Measurements from ENCODE around the gene NEU4.

The NEU4 gene

GRCh38 chr2:241853651-241854341 is 44.8 kb downstream of the NEU4 start:
- DNase-seq = no peak

- DNase-seq = no peak
These were observed 45.6 kb downstream of the NEU4 start for GRCh38 chr2:241854342-241855244.

GRCh38 chr2:241855245-241855887 is 46.4 kb downstream of the NEU4 start:
- no peak for DNase-seq

GRCh38 chr2:241855888-241856422 is 47.0 kb downstream of the NEU4 start:
- DNase-seq = no peak

GRCh38 chr2:241857041-241857541 is 48.1 kb downstream of the NEU4 start:
- DNase-seq = no peak

GRCh38 chr2:241857572-241858121 is 48.7 kb downstream of the NEU4 start:
- DNase-seq = no peak

- DNase-seq = peak; percentile 51
These were observed 49.4 kb downstream of the NEU4 start, which contains the start of gene PDCD1 for GRCh38 chr2:241858206-241859016. Gene PDCD1 (minus strand): TSS chr2:241858894. CDS start chr2:241858838, 56 bp downstream.

- no peak for DNase-seq
These were observed 50.0 kb downstream of the NEU4 start for GRCh38 chr2:241859017-241859435.

- DNase-seq = no peak
These were observed 50.6 kb downstream of the NEU4 start for GRCh38 chr2:241859436-241860183.

- DNase-seq = no peak
These were observed 51.4 kb downstream of the NEU4 start for GRCh38 chr2:241860184-241861078.

GRCh38 chr2:241861264-241861663 is 52.3 kb downstream of the NEU4 start:
- no peak for DNase-seq

- DNase-seq = no peak
These were observed 53.1 kb downstream of the NEU4 start for GRCh38 chr2:241862093-241862492.

GRCh38 chr2:241862775-241863535 is 54.0 kb downstream of the NEU4 start:
- DNase-seq = no peak

- DNase-seq = peak; percentile 17
These were observed 54.6 kb downstream of the NEU4 start for GRCh38 chr2:241863536-241863954.

- no peak for DNase-seq
These were observed 55.3 kb downstream of the NEU4 start for GRCh38 chr2:241864168-241864849.

GRCh38 chr2:241864850-241865213 is 55.8 kb downstream of the NEU4 start:
- no peak for DNase-seq

GRCh38 chr2:241865416-241865956 is 56.5 kb downstream of the NEU4 start:
- no peak for DNase-seq

Measured in CD4-positive, alpha-beta T cell treated with Interferon gamma for 1 hour (primary cell).